ENCODE results near the gene STOML3.

DNA sequence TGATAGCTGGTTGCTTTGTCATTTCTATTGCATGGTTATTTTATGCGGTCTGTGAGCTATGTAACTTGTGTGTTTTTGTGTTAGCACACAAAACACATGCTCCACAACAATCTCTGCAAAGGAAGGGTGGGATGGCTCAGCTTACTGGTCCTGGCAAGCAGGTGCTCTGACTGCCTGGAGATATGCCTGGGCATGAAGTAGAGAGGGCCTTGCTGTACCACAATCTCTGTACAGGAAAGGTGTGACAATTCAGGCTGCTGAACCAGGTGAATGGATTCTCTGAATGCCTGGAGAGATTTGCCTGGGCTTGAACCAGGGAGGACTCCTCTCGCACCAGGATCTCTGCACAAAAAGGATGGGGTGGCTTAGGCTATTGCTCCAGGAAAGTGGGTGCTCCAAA lies 69.5 kb downstream of the STOML3 start:
- TF ChIP-seq, protein P1, sequence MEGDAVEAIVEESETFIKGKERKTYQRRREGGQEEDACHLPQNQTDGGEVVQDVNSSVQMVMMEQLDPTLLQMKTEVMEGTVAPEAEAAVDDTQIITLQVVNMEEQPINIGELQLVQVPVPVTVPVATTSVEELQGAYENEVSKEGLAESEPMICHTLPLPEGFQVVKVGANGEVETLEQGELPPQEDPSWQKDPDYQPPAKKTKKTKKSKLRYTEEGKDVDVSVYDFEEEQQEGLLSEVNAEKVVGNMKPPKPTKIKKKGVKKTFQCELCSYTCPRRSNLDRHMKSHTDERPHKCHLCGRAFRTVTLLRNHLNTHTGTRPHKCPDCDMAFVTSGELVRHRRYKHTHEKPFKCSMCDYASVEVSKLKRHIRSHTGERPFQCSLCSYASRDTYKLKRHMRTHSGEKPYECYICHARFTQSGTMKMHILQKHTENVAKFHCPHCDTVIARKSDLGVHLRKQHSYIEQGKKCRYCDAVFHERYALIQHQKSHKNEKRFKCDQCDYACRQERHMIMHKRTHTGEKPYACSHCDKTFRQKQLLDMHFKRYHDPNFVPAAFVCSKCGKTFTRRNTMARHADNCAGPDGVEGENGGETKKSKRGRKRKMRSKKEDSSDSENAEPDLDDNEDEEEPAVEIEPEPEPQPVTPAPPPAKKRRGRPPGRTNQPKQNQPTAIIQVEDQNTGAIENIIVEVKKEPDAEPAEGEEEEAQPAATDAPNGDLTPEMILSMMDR (IDR thresholded peaks at IDR 0.05; ENCODE audit: low read depth, low read length), result no peak
- no peak for TF ChIP-seq EZH2phosphoT487 (IDR thresholded peaks at IDR 0.05; ENCODE audit: low read depth)
